HFFc6 (cell line): ENCODE measurements around the gene MSH3. TPM values are rescaled to one million over a fixed set of nuclear protein-coding genes. Genes with fewer than 3 reads are reported as not detected.
A peak's percentile ranks its signal among the peaks of the same experiment; 100 is the strongest.
"Not testable (repeated sequence)": the region's sequence is repeated elsewhere in the genome, so short reads cannot be mapped to it uniquely, and the experiment has no call there.

Source experiments
- DNase-seq: peaks from one replicate; pipeline ENCODE4 v3.0.0-alpha.2; 2018
- H3K27ac Mint-ChIP-seq: 2 replicates; pipeline ENCODE4 v1.8.0; 2020; ENCODE audit warnings: mild to moderate bottlenecking, mixed read lengths
- H3K27me3 Mint-ChIP-seq: 2 replicates; pipeline ENCODE4 v1.8.0; 2021; ENCODE audit warnings: mild to moderate bottlenecking, moderate library complexity, mixed read lengths; ENCODE audit not compliant: insufficient read depth
- H3K36me3 Mint-ChIP-seq: 2 replicates; pipeline ENCODE4 v1.8.0; 2021; ENCODE audit warnings: low read depth, mixed read lengths
- H3K4me1 Mint-ChIP-seq: 2 replicates; pipeline ENCODE4 v1.8.0; 2020; ENCODE audit warnings: low read depth, mixed read lengths
- H3K4me3 Mint-ChIP-seq: 2 replicates; pipeline ENCODE4 v1.8.0; 2020; ENCODE audit warnings: mild to moderate bottlenecking, moderate library complexity, mixed read lengths
- H3K9me3 Mint-ChIP-seq: 2 replicates; pipeline ENCODE4 v1.8.0; 2020; ENCODE audit warnings: mild to moderate bottlenecking, mixed read lengths
- total RNA-seq, 6 experiments: library from RNA; stranded (reverse); fragmentation: NEBNext Ultra II Directional; extraction: Animal tissue kit (Norgen Biotek cat#: 25700); gene quantifications; 2 replicates in 1 of 6; 3 replicates in 5 of 6; pipeline ENCODE4 v1.2.3, GENCODE V29; 2021
- TF ChIP-seq, protein P1 (sequence below): fragments of 200-600 bp; sonication (generic); IDR thresholded peaks from 2 replicates; pipeline ENCODE4 v1.5.0; 2021; ENCODE audit warnings: antibody characterized with exemption, mild to moderate bottlenecking

MSH3 gene
- total RNA-seq, 6 experiments from 2014 or later, result 13.6 to 14.9 (median 14.3) TPM

DNA sequence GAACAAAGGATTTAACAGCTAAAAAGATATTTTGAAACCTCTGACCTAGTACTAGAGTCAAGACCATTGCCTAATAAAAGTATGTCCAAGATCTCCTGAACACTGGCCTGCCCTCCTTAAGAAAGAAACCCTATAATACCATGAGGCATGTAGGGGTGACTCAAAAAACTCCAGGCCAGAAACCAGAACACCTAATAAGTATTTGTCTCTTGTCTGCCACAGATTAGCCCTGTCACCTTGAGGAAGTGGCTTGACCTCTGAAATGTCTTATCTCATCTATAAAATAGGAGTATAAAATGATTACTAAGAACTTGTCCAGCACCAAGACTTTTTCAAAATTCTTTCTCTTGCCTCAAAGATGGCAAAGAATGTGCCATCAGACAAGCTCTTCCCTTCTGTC, 180.3 kb downstream of the MSH3 start:
- DNase-seq, result no peak
- Mint-ChIP-seq H3K27ac (no peak overlapping the region), H3K4me1 (peaks cover 5% of the 10 kb centered on the region; the same call in 1 of the 2 replicates), H3K27me3 (peaks cover 2% of the 10 kb centered on the region; the same call in 1 of the 2 replicates), H3K9me3 (no peaks in the 10 kb centered on the region), H3K36me3 (peaks cover 1% of the 10 kb centered on the region; the same call in 1 of the 2 replicates), H3K4me3 (no peak overlapping the region)
- TF ChIP-seq, protein P1, sequence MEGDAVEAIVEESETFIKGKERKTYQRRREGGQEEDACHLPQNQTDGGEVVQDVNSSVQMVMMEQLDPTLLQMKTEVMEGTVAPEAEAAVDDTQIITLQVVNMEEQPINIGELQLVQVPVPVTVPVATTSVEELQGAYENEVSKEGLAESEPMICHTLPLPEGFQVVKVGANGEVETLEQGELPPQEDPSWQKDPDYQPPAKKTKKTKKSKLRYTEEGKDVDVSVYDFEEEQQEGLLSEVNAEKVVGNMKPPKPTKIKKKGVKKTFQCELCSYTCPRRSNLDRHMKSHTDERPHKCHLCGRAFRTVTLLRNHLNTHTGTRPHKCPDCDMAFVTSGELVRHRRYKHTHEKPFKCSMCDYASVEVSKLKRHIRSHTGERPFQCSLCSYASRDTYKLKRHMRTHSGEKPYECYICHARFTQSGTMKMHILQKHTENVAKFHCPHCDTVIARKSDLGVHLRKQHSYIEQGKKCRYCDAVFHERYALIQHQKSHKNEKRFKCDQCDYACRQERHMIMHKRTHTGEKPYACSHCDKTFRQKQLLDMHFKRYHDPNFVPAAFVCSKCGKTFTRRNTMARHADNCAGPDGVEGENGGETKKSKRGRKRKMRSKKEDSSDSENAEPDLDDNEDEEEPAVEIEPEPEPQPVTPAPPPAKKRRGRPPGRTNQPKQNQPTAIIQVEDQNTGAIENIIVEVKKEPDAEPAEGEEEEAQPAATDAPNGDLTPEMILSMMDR, result no peak

DNA sequence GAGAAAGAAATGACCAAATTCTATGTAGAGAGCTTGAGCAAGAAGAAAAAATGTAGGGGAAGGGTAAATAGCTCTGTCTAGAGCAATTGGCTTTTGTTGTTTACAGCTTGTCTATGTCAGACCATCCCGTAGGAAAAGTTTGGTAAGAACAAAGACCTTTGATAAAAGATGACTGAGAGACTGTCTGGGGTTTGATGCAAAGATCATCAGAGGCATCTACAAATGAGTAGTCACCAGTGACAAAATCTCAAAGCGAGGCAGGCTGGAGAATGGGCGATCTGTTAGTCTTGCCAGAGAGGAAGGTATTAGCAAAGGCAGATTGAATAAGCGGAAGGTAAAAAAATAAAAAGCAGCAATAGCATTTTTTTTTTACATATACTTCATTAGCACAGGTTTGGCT, 180.7 kb downstream of the MSH3 start:
- H3K36me3 Mint-ChIP-seq, result no peaks in the 10 kb centered on the region; the same call in 1 of the 2 replicates
- DNase-seq, result no peak
- TF ChIP-seq, protein P1, result no peak
- H3K4me1 Mint-ChIP-seq, result peaks cover 5% of the 10 kb centered on the region; the same call in 1 of the 2 replicates
- H3K27me3 Mint-ChIP-seq, result peaks cover 2% of the 10 kb centered on the region; the same call in 1 of the 2 replicates
- H3K4me3 Mint-ChIP-seq, result no peak overlapping the region
- no peaks in the 10 kb centered on the region for H3K9me3 Mint-ChIP-seq
- H3K27ac Mint-ChIP-seq, result no peak overlapping the region

DNA sequence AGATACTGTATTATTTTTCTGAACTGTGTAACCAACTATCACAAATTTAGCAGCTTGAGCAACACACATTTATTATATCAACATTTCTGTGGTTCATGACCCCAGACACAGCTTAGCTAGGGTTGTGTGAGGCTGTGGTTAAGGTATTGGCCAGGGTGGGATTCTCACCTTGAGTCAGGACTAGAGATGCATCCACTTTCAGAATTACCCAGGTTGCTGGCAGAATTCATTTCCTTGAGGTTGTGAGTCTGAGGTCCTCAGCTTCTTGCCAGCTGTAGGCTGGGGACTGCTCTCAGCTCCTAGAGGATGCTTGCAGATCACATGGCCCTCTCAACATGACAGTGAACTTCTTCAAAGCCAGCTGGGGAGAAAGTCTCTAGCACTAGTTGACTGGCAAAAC, 183.2 kb downstream of the MSH3 start:
- TF ChIP-seq, protein P1, result no peak
- Mint-ChIP-seq H3K36me3 (peaks cover 9% of the 10 kb centered on the region), H3K4me3 (no peak overlapping the region), H3K9me3 (no peaks in the 10 kb centered on the region), H3K27me3 (peaks cover 2% of the 10 kb centered on the region; the same call in 1 of the 2 replicates), H3K27ac (no peak overlapping the region), H3K4me1 (peaks cover 11% of the 10 kb centered on the region)
- DNase-seq, result no peak

DNA sequence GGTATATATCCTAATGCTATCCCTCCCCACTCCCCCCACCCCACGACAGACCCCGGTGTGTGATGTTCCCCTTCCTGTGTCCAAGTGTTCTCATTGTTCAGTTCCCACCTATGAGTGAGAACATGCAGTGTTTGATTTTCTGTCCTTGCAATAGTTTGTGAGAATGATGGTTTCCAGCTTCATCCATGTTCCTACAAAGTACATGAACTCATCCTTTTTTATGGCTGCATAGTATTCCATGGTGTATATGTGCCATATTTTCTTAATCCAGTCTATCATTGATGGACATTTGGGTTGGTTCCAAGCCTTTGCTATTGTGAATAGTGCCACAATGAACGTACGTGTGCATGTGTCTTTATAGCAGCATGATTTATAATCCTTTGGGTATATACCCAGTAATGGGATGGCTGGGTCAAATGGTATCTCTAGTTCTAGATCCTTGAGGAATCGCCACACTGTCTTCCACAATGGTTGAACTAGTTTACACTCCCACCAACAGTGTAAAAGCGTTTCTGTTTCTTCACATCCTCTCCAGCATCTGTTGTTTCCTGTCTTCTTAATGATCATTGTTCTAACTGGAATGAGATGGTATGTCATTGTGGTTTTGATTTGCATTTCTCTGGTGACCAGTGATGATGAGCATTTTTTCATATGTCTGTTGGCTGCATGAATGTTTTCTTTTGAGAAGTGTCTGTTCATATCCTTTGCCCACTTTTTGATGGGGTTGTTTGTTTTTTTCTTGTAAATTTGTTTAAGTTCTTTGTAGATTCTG, 186.8 kb downstream of the MSH3 start:
- not testable (repeated sequence) for H3K4me3 Mint-ChIP-seq, H3K27me3 Mint-ChIP-seq, H3K27ac Mint-ChIP-seq, H3K9me3 Mint-ChIP-seq, H3K4me1 Mint-ChIP-seq, H3K36me3 Mint-ChIP-seq
- peak; percentile 10 for DNase-seq

DNA sequence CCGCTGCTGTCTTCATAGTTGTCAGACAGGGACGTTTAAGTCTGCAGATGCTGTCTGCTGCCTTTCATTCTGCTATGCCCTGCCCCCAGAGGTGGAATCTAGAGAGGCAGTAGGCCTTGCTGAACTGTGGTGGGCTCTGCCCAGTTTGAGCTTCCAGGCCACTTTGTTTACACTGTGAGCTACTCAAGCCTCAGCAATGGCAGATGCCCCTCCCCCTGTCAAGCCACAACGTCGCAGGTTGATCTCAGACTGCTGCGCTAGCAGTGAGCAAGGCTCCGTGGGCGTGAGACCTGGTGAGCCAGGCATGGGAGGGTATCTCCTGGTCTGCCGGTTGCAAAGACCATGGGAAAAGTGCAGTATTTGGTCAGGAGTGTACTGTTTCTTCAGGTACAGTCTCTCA, 192.0 kb downstream of the MSH3 start:
- not testable (repeated sequence) for H3K4me3 Mint-ChIP-seq, H3K4me1 Mint-ChIP-seq, DNase-seq, H3K27ac Mint-ChIP-seq, H3K27me3 Mint-ChIP-seq
- H3K36me3 Mint-ChIP-seq, result peaks cover 34% of the 10 kb centered on the region
- peaks cover 17% of the 10 kb centered on the region for H3K9me3 Mint-ChIP-seq

DNA sequence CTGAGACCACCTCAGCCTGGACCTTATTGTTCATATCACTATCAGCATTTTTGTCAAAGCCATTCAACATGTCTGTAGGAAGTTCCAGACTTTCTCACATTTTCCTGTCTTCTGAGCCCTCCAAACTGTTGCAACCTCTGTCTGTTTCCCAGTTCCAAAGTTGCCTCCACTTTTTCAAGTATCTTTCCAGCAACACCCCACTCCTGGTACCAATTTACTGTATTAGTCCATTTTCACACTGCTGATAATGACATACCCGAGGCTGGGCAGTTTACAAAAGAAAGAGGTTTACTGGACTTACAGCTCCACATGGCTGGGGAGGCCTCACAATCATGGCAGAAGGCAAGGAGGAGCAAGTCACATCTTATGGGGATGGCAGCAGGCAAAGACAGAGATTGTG, 195.7 kb downstream of the MSH3 start:
- not testable (repeated sequence) for DNase-seq, H3K4me1 Mint-ChIP-seq, H3K27me3 Mint-ChIP-seq, H3K4me3 Mint-ChIP-seq, H3K27ac Mint-ChIP-seq
- Mint-ChIP-seq H3K36me3 (peaks cover 32% of the 10 kb centered on the region), H3K9me3 (peaks cover 17% of the 10 kb centered on the region)

DNA sequence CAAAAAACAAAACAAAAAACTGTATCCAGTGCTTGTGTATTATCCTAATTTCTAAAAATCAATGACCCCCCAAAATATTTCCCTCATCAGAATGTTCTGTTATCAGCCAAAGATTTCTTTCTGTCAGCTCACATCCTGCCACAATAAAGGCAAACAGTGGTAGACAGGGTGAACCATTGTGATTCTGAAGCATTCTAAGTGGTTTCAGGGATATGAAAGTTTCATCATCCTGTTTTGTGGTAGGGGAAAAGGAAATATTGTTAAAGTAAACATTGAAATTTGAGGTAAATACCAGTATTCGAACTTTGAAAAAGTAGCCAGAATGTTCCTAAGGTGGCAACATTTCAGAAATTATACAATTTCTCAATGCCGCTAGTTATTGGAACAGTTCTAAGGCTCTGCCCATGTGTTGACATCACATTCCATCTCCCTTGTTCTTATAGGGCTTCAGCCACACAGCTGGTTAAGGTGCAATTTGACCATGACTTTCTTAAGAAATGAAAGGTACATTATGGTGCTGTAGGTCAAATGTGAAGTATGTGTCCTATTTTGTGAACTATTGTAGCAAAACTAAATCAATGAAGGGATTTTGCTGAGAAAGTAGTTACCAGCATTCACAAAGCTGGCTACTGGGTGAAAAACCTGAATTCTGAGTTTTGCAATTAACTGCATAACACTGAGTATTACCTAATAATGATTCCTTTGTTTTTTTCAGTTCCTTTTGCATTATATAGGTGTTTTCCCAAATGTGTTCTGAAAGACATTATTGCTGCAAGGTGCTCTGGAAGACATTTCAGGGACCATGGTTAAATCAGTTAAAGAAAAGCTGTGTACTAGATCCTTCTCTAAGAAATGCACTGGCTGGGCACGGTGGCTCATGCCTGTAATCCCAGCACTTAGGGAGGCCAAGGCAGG, 198.1 kb downstream of the MSH3 start:
- Mint-ChIP-seq H3K9me3 (peaks cover 17% of the 10 kb centered on the region), H3K27ac (no peak overlapping the region), H3K4me3 (no peak overlapping the region), H3K27me3 (no peaks in the 10 kb centered on the region; the same call in 1 of the 2 replicates), H3K4me1 (no peaks in the 10 kb centered on the region), H3K36me3 (peaks cover 45% of the 10 kb centered on the region)
- TF ChIP-seq, protein P1, result no peak
- no peak for DNase-seq
